ENCODE measurements around the gene PPM1H.

PPM1H gene

DNA sequence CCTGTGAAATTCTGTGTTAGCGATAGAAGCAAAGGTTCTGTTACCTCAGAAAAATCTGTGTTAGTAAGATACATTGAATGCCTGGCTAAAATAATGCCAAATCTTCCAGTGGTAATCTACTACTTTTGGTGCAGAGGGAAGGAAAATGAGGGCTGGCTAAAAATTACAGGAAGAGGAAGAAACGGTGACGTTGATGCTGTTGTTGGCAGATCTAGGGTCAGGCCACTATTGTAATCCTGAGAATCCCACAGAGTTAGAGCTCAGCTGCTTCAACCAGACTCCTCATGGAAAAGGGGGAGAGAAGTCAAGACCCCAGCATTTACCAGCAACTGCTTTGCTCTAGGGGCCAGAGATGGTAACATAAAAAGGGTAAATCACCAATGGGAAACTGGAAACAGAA is 145.1 kb downstream of the PPM1H start:
- DNase-seq = no peak
- TF ChIP-seq POLR2A (IDR thresholded peaks at IDR 0.05; ENCODE audit: low read length) (no peak), GATA1 (IDR thresholded peaks at IDR 0.05; ENCODE audit: low read depth, low read length) (no peak)

GRCh38 chr12:62787611-62788010 is 147.3 kb downstream of the PPM1H start:
- DNase-seq = no peak
- TF ChIP-seq POLR2A (IDR thresholded peaks at IDR 0.05; ENCODE audit: low read length) = no peak

DNA sequence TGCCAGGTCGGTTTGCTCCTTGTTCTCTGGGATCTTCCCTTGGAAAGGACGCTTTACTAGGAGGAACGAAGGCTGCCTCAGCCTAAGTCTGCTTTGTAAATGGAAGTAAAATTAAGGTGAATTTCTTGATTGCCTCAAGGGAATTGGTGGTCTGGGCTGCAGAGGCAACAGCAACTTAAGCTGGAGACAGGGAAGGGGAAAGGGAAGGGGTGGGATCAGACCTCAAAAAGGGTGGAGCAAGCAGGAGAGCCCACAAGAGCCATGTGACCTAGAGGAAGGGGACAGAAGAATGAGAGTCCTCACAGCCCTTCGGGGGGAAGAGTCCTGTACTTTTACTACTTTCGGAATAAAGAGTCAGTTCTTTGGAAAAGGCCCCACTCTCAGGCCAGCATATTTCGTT is 147.9 kb downstream of the PPM1H start:
- TF ChIP-seq POLR2A (IDR thresholded peaks at IDR 0.05; ENCODE audit: low read length) = no peak
- no peak for TF ChIP-seq GATA1 (IDR thresholded peaks at IDR 0.05; ENCODE audit: low read depth, low read length)
- DNase-seq = no peak

- no peak for DNase-seq
- TF ChIP-seq GATA1 (IDR thresholded peaks at IDR 0.05; ENCODE audit: low read depth, low read length) (no peak), POLR2A (IDR thresholded peaks at IDR 0.05; ENCODE audit: low read length) (no peak)
These were observed 148.9 kb downstream of the PPM1H start for GRCh38 chr12:62785941-62786559.

DNA sequence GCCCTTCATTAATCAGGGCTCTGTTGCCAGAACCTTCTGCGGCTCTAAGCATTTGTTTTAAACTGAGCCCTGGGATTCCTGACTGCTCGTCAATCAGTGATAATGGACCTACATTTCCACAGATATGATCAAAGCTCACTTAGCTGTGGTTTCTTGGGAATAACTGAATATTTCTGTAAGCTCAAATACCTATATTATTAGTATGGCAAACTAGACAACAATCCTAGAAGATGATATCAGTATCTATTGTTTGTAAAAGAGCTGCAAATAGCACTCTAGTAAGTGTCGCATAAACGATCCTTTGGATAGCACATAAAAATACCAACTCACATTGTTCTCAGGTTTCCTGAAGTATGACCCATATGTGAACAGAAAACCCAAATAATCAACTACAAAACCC is 150.4 kb downstream of the PPM1H start:
- no peak for DNase-seq
- TF ChIP-seq POLR2A (IDR thresholded peaks at IDR 0.05; ENCODE audit: low read length) (no peak), GATA1 (IDR thresholded peaks at IDR 0.05; ENCODE audit: low read depth, low read length) (no peak)

- no peak for DNase-seq
- TF ChIP-seq GATA1 (IDR thresholded peaks at IDR 0.05; ENCODE audit: low read depth, low read length) (no peak), POLR2A (IDR thresholded peaks at IDR 0.05; ENCODE audit: low read length) (no peak)
These were observed 151.1 kb downstream of the PPM1H start for GRCh38 chr12:62783881-62784280.

DNA sequence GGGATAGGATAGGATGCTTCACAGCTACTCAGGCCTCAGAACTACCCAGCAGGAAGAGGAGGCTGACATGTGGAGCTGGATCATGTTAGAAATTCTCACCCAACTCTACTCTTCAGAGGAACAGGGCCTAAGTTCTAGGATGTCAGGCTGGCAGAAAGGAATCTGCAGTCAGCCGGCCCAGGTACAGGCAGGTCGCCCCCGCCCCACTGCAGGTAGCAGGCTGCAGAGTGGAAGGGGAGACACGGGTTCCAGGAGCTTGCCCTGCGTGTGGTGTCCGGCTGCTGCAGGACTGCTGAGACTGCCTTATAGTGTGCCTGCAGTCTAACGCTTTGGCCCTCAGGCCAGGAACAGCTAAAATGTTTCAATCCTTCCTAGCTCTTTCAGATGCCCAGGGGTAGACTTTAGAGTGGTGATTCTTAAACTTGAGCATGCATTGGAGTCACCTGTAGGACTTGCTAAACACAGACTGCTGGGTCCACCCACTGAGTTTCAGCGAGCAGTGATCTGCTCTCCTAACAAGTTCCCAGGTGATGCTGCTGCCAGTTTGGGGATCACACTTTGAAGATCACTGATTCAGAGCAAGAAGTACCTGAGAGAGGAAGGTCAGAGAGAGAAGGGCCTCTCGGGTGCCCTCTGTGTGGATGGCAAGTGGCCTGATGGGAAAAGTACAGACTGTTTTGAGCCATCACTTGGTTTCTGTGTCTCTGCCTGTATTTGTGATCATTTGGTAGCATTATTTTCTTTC is 153.6 kb downstream of the PPM1H start:
- no peak for TF ChIP-seq GATA1 (IDR thresholded peaks at IDR 0.05; ENCODE audit: low read depth, low read length)
- no peak for TF ChIP-seq POLR2A (IDR thresholded peaks at IDR 0.05; ENCODE audit: low read length)
- DNase-seq = no peak

GRCh38 chr12:62779488-62779887 is 155.5 kb downstream of the PPM1H start:
- TF ChIP-seq GATA1 (IDR thresholded peaks at IDR 0.05; ENCODE audit: low read depth, low read length) = no peak
- TF ChIP-seq POLR2A (IDR thresholded peaks at IDR 0.05; ENCODE audit: low read length) = no peak
- no peak for DNase-seq

- TF ChIP-seq GATA1 (IDR thresholded peaks at IDR 0.05; ENCODE audit: low read depth, low read length) = no peak
- no peak for TF ChIP-seq POLR2A (IDR thresholded peaks at IDR 0.05; ENCODE audit: low read length)
- DNase-seq = no peak
These were observed 156.8 kb downstream of the PPM1H start for GRCh38 chr12:62778187-62778586.

- no peak for TF ChIP-seq GATA1 (IDR thresholded peaks at IDR 0.05; ENCODE audit: low read depth, low read length)
- TF ChIP-seq POLR2A (IDR thresholded peaks at IDR 0.05; ENCODE audit: low read length) = no peak
- no peak for DNase-seq
These were observed 158.0 kb downstream of the PPM1H start for GRCh38 chr12:62776997-62777396.

DNA sequence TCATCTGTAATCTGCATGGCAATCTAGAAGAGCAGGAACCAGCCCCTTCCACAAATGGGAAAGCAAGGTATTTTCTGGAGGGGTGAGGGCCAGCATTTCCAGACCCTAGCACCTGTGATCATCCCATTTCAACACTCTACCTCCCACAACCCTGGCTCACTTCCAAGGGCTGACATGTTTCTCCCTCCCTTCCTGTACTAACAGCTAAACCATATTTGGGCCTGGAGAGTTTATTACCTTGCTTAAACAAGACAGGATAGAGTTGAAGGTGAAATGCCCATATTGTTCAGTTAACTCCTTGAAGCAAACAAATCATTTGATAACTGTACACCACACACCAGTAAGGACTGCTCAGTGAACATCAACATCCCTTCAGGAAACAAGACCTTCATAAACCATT is 158.4 kb downstream of the PPM1H start:
- DNase-seq = no peak
- TF ChIP-seq GATA1 (IDR thresholded peaks at IDR 0.05; ENCODE audit: low read depth, low read length) (no peak), POLR2A (IDR thresholded peaks at IDR 0.05; ENCODE audit: low read length) (no peak)

- DNase-seq = no peak
- no peak for TF ChIP-seq POLR2A (IDR thresholded peaks at IDR 0.05; ENCODE audit: low read length)
- no peak for TF ChIP-seq GATA1 (IDR thresholded peaks at IDR 0.05; ENCODE audit: low read depth, low read length)
These were observed 160.2 kb downstream of the PPM1H start for GRCh38 chr12:62774794-62775193.

- DNase-seq = peak; percentile 19 to 51
- no peak for TF ChIP-seq GATA1 (IDR thresholded peaks at IDR 0.05; ENCODE audit: low read depth, low read length)
- no peak for TF ChIP-seq POLR2A (IDR thresholded peaks at IDR 0.05; ENCODE audit: low read length)
These were observed 162.5 kb downstream of the PPM1H start for GRCh38 chr12:62772416-62772955.

GRCh38 chr12:62771828-62772227 is 163.1 kb downstream of the PPM1H start:
- no peak for DNase-seq
- TF ChIP-seq GATA1 (IDR thresholded peaks at IDR 0.05; ENCODE audit: low read depth, low read length) (no peak), POLR2A (IDR thresholded peaks at IDR 0.05; ENCODE audit: low read length) (no peak)

DNA sequence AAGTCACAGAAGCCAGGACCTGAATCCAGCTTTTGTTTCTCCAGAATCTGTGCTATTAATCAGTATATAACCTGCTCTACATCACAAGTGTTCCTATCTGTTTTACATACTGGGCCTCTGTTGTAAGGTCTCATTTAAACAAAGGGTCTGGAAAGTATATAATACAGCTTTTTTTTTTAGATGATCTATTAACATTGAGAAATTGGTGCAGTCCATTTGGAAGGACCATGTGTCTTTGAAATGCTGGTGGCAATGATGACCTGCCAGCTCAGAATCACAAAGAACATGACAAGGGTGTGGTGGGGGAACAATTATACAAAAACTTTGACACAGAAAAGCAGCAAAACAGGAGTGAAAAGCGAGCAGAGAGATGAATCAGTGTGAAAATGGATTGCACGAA is 164.6 kb downstream of the PPM1H start:
- TF ChIP-seq POLR2A (IDR thresholded peaks at IDR 0.05; ENCODE audit: low read length) (no peak), GATA1 (IDR thresholded peaks at IDR 0.05; ENCODE audit: low read depth, low read length) (no peak)
- no peak for DNase-seq
